Endothelial cell (in vitro differentiated cells): Measurements from ENCODE around the gene SH3RF2. TPM values are rescaled to one million over a fixed set of nuclear protein-coding genes. Genes with fewer than 3 reads are reported as not detected.
"Not testable (repeated sequence)": the region's sequence is repeated elsewhere in the genome, so short reads cannot be mapped to it uniquely, and the experiment has no call there.

Source experiments
- DNase-seq: peaks from one replicate; pipeline ENCODE4 v3.0.0; 2021; ENCODE audit warnings: low spot score
- H3K27ac Mint-ChIP-seq: one replicate; pipeline ENCODE4 v1.8.0; 2021; ENCODE audit warnings: mixed read lengths, inconsistent platforms; ENCODE audit not compliant: unreplicated experiment
- H3K27me3 Mint-ChIP-seq: one replicate; pipeline ENCODE4 v1.8.0; 2021; ENCODE audit warnings: mild to moderate bottlenecking, moderate library complexity, mixed read lengths, inconsistent platforms; ENCODE audit not compliant: unreplicated experiment
- H3K36me3 Mint-ChIP-seq: one replicate; pipeline ENCODE4 v1.8.0; 2021; ENCODE audit warnings: mild to moderate bottlenecking, low read depth, mixed read lengths, inconsistent platforms; ENCODE audit not compliant: unreplicated experiment
- H3K4me1 Mint-ChIP-seq: one replicate; pipeline ENCODE4 v1.8.0; 2021; ENCODE audit warnings: mild to moderate bottlenecking, mixed read lengths, inconsistent platforms; ENCODE audit not compliant: unreplicated experiment
- H3K4me3 Mint-ChIP-seq: one replicate; pipeline ENCODE4 v1.8.0; 2021; ENCODE audit warnings: mild to moderate bottlenecking, mixed read lengths, inconsistent platforms; ENCODE audit not compliant: unreplicated experiment
- H3K9me3 Mint-ChIP-seq: one replicate; pipeline ENCODE4 v1.8.0; 2021; ENCODE audit warnings: mixed read lengths, inconsistent platforms; ENCODE audit not compliant: unreplicated experiment
- total RNA-seq: library from RNA; stranded (reverse); fragmentation: NEBNext Ultra II Directional; extraction: Animal tissue kit (Norgen Biotek cat#: 25700); gene quantifications from one replicate; pipeline ENCODE4 v1.2.1, GENCODE V29; 2021; ENCODE audit not compliant: unreplicated experiment
- TF ChIP-seq, protein P1 (sequence below): fragments of 200-600 bp; sonication (generic); IDR thresholded peaks from one replicate; pipeline ENCODE4 v1.5.0; 2021; ENCODE audit warnings: antibody characterized with exemption; ENCODE audit not compliant: unreplicated experiment

SH3RF2 gene
- total RNA-seq, 1 donor from 2014 or later: 0.23 TPM

DNA sequence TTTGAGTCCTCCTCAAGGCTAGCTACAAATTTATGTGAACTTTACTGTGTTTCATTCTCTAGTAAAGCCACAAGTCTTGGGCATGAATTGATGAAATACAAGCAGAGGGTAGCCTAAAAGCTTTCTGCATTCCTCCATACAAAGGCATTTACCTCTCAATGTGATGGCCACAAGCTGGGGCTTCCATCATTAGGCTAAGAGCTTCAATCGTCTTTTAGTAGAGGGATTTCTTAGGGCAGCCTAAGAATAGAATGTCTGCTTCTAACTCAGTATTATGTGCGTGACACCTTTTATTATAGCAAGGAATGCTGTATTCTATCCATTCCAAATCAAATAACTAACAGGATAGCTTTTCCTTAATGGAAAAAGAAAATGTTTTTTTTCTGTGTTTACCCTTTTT is 165.3 kb downstream of the SH3RF2 start:
- H3K4me1 Mint-ChIP-seq: no peaks in the 10 kb centered on the region
- no peak overlapping the region for H3K27ac Mint-ChIP-seq
- no peaks in the 10 kb centered on the region for H3K36me3 Mint-ChIP-seq
- no peaks in the 10 kb centered on the region for H3K9me3 Mint-ChIP-seq
- no peak overlapping the region for H3K4me3 Mint-ChIP-seq
- no peaks in the 10 kb centered on the region for H3K27me3 Mint-ChIP-seq
- TF ChIP-seq, protein P1, sequence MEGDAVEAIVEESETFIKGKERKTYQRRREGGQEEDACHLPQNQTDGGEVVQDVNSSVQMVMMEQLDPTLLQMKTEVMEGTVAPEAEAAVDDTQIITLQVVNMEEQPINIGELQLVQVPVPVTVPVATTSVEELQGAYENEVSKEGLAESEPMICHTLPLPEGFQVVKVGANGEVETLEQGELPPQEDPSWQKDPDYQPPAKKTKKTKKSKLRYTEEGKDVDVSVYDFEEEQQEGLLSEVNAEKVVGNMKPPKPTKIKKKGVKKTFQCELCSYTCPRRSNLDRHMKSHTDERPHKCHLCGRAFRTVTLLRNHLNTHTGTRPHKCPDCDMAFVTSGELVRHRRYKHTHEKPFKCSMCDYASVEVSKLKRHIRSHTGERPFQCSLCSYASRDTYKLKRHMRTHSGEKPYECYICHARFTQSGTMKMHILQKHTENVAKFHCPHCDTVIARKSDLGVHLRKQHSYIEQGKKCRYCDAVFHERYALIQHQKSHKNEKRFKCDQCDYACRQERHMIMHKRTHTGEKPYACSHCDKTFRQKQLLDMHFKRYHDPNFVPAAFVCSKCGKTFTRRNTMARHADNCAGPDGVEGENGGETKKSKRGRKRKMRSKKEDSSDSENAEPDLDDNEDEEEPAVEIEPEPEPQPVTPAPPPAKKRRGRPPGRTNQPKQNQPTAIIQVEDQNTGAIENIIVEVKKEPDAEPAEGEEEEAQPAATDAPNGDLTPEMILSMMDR: no peak
- DNase-seq: no peak

- Mint-ChIP-seq H3K9me3 (no peaks in the 10 kb centered on the region), H3K27ac (no peak overlapping the region), H3K4me3 (no peak overlapping the region), H3K4me1 (no peaks in the 10 kb centered on the region), H3K27me3 (no peaks in the 10 kb centered on the region), H3K36me3 (no peaks in the 10 kb centered on the region)
- TF ChIP-seq, protein P1: no peak
- no peak for DNase-seq
Observed at GRCh38 chr5:146103594-146103993, 167.2 kb downstream of the SH3RF2 start.

DNA sequence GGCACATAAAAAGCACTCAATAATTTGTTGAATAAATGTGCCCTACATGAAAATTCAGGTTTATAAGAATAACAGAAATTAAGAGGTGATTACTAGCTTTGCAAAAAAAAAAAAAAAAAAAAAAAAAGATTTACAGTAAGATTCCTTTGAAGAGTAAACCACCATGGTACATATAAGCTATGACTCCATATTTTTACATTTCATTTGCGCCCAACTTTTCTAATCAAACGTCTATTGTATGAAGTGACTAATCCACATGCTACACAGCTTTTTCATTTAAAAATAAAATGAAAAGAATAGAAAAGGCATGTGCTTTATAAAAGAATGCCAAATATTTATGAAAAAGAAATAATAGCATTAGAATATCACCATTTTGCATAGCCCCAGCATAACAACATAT is 169.1 kb downstream of the SH3RF2 start, which contains the start of gene PLAC8L1:
Gene PLAC8L1, minus strand, starts transcription at position 101 of the 400 bp plus-strand sequence. CDS start 1,266 bp downstream, outside the sequence.
- no peak within 1 kb of the TSS for H3K27ac Mint-ChIP-seq
- no peaks in the 10 kb centered on the region for H3K36me3 Mint-ChIP-seq
- H3K9me3 Mint-ChIP-seq: no peaks in the 10 kb centered on the region
- no peak for DNase-seq
- no peaks in the 10 kb centered on the region for H3K27me3 Mint-ChIP-seq
- no peak within 1 kb of the TSS for H3K4me3 Mint-ChIP-seq
- H3K4me1 Mint-ChIP-seq: no peaks in the 10 kb centered on the region
- TF ChIP-seq, protein P1: no peak

- TF ChIP-seq, protein P1: no peak
- Mint-ChIP-seq H3K9me3 (no peaks in the 10 kb centered on the region), H3K27ac (no peak overlapping the region), H3K27me3 (no peaks in the 10 kb centered on the region), H3K4me3 (no peak overlapping the region), H3K36me3 (no peaks in the 10 kb centered on the region), H3K4me1 (no peaks in the 10 kb centered on the region)
- no peak for DNase-seq
Observed at GRCh38 chr5:146107901-146108300, 171.5 kb downstream of the SH3RF2 start.

DNA sequence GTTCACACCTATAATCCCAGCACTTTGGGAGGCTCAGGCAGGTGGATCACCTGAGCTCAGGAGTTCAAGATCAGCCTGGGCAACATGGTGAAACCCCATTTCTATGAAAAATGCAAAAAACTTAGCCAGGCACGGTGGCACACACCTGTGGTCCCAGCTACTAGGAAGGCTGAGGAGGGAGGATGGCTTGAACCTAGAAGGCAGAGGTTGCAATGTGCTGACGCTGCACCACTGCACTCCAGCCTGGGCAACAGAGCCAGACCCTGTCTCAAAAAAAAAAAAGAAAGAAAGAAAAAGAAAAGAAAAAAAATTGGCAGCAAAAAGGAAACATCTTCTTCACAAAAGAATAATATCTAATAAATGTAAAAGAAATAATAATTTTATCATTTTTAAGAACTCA is 172.5 kb downstream of the SH3RF2 start:
- H3K27me3 Mint-ChIP-seq, H3K4me1 Mint-ChIP-seq, DNase-seq, H3K27ac Mint-ChIP-seq, H3K9me3 Mint-ChIP-seq, H3K36me3 Mint-ChIP-seq, H3K4me3 Mint-ChIP-seq: not testable (repeated sequence)
